GM10266 (cell line): Measurements from ENCODE around the gene MCC.

Experiments
- DNase-seq: peaks from one replicate; pipeline ENCODE4 v3.0.0; 2012; ENCODE audit errors: extremely low spot score
- TF ChIP-seq, protein P1 (sequence below): IDR thresholded peaks from 2 replicates; pipeline ENCODE4 v1.5.1; 2012; ENCODE audit warnings: mild to moderate bottlenecking, low read depth; ENCODE audit not compliant: control insufficient read depth, insufficient read depth; ENCODE audit errors: missing control alignments

The MCC gene

DNA sequence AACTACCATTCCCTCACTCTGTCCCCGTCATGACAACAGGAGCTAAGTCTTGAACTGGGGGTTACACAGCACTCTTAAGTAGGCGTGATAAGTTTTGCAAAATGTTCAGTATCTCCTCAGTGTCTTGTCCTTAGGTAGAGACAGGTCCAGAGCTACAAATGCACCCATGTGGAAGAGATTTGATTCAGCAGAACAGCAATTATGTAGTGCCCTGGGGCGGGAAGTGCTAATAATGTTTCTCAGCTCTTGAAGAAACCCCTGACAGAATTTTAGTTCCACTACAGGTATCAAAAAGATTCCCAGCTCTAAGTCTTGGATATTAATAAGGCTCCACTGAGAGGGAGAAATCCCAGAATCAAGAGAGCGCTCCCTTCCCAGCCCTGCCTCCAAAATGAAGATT lies 462.0 kb downstream of the MCC start:
- no peak for DNase-seq
- TF ChIP-seq, protein P1, sequence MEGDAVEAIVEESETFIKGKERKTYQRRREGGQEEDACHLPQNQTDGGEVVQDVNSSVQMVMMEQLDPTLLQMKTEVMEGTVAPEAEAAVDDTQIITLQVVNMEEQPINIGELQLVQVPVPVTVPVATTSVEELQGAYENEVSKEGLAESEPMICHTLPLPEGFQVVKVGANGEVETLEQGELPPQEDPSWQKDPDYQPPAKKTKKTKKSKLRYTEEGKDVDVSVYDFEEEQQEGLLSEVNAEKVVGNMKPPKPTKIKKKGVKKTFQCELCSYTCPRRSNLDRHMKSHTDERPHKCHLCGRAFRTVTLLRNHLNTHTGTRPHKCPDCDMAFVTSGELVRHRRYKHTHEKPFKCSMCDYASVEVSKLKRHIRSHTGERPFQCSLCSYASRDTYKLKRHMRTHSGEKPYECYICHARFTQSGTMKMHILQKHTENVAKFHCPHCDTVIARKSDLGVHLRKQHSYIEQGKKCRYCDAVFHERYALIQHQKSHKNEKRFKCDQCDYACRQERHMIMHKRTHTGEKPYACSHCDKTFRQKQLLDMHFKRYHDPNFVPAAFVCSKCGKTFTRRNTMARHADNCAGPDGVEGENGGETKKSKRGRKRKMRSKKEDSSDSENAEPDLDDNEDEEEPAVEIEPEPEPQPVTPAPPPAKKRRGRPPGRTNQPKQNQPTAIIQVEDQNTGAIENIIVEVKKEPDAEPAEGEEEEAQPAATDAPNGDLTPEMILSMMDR, result no peak

DNA sequence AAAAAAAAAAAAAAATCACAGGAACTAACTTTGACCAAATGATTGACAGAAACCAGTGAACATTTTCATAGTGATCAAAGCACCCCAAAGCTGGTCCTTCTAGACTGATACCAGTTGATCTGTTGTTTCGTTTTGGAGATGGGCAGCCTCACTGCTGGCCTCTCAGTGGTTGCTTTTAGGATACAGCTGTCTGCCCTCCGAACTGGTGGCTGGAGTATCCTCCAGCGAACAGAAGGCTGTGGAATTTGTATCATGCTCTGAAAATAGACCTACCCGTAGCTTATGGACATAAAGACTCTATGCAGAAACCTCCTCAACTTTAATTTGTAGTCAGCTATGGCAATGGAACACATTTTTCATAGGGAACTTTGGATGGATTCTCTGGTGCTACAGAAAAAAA lies 462.7 kb downstream of the MCC start:
- TF ChIP-seq, protein P1, result no peak
- DNase-seq, result no peak

DNA sequence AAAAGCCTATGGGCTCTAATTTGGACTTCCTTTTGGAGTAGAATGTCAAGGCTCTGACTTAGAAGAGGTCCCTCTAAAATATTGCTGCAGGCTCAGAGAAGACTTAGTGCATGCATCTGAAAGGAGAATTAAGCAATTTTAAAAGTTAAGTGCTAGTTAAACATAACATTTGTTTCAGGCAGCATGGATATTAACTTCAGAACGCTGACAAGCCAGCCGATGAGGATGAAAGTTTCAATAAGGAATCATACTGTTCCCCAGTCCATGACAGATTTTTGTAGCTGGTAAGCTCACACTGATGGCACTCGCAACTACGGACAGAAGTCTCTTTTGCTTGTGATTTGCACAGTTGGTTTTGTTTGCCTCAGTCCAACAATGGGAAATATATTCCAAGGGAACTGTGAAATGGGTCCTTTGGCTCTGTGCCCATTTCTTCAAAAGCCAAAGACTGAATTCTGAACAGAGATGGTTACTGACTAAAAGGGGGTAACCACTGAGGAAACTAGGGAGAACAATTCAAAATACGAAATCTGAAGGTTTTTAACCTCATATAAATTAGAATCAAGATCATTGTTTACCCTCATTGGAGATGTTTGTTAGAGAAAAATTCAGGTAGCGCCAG lies 464.1 kb downstream of the MCC start:
- TF ChIP-seq, protein P1, result no peak
- no peak for DNase-seq

DNA sequence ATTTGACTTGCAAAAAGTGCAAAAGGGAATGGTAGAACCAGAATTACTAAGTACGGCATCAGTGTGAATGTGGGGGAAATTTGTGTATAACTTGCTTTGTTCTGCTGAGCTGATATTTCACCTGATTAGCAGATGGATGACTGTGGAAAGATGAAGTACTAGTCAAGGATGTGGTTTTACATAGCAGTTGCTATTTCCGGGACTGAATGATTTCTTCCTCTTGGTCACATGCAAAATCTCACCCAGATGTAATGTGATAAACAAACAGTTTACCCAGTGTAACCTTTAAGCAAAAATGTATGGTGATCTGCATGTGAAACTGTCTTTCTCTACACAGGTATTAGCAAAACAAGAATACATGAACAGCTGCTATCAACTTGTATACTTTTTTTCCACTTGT lies 465.6 kb downstream of the MCC start:
- DNase-seq, result no peak
- TF ChIP-seq, protein P1, result no peak

DNA sequence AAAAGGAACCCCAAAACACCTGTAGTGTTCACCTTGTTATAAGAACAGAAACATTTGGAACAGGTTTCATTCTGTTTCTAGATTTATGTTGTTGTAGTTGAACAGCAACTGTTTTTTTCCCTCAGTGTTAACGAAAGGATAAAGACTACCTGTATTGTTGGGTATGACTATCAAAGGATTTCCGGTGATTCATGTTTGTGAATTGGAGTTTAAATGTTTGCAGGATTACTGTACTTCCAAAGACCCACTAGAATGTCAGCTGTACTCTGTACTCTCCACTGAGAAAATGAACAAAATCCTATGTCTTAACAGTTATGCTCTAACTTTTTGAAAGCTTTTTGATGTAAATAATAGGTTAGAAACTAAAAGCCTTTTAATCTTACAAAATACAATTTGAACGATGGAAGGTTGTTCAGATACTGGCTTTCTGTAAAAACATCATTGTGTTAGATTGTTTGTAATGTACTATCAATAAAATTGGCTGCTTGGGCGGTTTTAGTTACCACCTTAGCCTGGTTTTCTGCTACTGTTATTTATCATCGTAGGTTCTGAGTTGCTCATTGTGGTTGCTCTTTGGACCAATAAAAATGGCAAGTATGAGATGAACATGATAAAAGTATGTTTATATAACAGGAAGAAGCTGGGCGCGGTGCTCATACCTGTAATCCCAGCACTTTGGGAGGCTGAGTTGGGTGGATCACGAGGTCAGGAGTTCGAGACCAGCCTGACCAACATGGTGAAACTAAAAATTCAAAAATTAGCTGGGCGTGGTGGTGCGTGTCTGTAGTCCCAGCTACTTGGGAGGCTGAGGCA lies 467.6 kb downstream of the MCC start:
- TF ChIP-seq, protein P1, result no peak
- no peak for DNase-seq

DNA sequence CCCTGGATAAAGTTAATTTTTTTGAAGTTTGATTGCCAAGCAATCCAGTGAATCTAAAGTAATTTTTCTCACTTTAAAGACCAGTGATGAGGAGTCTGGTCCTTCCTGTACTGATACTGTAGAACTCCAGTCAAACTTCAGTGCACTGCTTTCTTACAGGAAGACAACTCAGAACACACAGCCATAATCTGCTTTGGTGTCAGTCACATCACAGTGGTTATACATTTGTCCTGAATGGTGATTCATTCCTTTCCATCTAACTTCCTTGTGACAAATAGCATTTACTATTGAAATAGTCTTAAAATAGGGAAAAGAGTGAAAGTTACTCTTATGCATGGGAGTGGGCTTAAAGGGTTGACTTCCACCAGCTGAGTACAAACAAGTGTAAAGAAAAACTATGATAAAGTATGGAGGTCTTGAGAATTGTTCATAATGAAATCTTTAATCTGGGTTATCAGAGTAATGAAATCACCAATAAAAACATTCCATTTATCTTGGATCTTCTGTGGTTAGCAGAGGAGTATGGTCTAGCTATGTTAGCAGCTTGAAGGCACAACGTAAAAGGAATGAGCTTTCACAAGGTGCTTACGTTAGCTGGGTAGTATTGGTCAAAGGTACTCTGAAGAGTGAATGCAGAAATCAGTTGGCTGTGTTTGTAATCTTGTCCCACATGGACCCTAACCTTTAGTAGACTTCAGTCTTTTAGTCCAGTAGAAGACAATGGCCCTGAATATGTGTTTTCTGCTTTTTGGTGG lies 470.2 kb downstream of the MCC start:
- DNase-seq, result no peak
- TF ChIP-seq, protein P1, result no peak
